Hepatocyte (in vitro differentiated cells): ENCODE measurements around the gene IGF2. TPM values are rescaled to one million over a fixed set of nuclear protein-coding genes. Genes with fewer than 3 reads are reported as not detected.

Experiments
- DNase-seq: peaks from one replicate; pipeline ENCODE4 v3.0.0-alpha.2; 2016; ENCODE audit warnings: low spot score
- H2AFZ ChIP-seq: fragments of 200-600 bp; sonication (generic); 2 replicates; pipeline ENCODE4 v1.6.0; 2016; ENCODE audit warnings: antibody characterized with exemption, mild to moderate bottlenecking
- H3K27ac ChIP-seq: fragments of 200-600 bp; sonication (generic); 2 replicates; pipeline ENCODE4 v1.5.1; 2016; ENCODE audit warnings: mild to moderate bottlenecking
- H3K27me3 ChIP-seq: fragments of 200-600 bp; sonication (generic); 2 replicates; pipeline ENCODE4 v1.6.1; 2016
- H3K36me3 ChIP-seq: fragments of 200-600 bp; sonication (generic); replicated peaks from 2 replicates; pipeline ENCODE4 v1.5.1; 2016; ENCODE audit warnings: low read depth; ENCODE audit not compliant: insufficient read depth
- H3K4me1 ChIP-seq: fragments of 200-600 bp; sonication (generic); 2 replicates; pipeline ENCODE4 v1.5.1; 2016; ENCODE audit warnings: mild to moderate bottlenecking, moderate library complexity; ENCODE audit not compliant: insufficient read depth
- H3K4me2 ChIP-seq: fragments of 200-600 bp; sonication (generic); 2 replicates; pipeline ENCODE4 v1.6.0; 2016
- H3K4me3 ChIP-seq: fragments of 200-600 bp; sonication (generic); 2 replicates; pipeline ENCODE4 v1.5.1; 2016; ENCODE audit warnings: mild to moderate bottlenecking
- H3K79me2 ChIP-seq: fragments of 200-600 bp; sonication (generic); 2 replicates; pipeline ENCODE4 v1.6.0; 2017; ENCODE audit warnings: mild to moderate bottlenecking
- H3K9me2 ChIP-seq: fragments of 200-600 bp; sonication (generic); replicated peaks from 2 replicates; pipeline ENCODE4 v1.6.0; 2017; ENCODE audit warnings: mild to moderate bottlenecking; ENCODE audit not compliant: insufficient read depth
- H3K9me3 ChIP-seq: fragments of 200-600 bp; sonication (generic); 2 replicates; pipeline ENCODE4 v1.5.1; 2016; ENCODE audit warnings: low read depth, mild to moderate bottlenecking
- H4K20me1 ChIP-seq: fragments of 200-600 bp; sonication (generic); 2 replicates; pipeline ENCODE4 v1.6.0; 2016; ENCODE audit warnings: mild to moderate bottlenecking; ENCODE audit not compliant: insufficient read depth, poor library complexity, severe bottlenecking
- CTCF ChIP-seq: fragments of 200-600 bp; sonication (generic); IDR thresholded peaks from 2 replicates; pipeline ENCODE4 v1.5.1; 2016; ENCODE audit warnings: antibody characterized with exemption, mild to moderate bottlenecking; ENCODE audit not compliant: poor library complexity
- EZH2 ChIP-seq: fragments of 200-600 bp; sonication (generic); IDR thresholded peaks from 2 replicates; pipeline ENCODE4 v1.6.1; 2016; ENCODE audit warnings: antibody characterized with exemption, mild to moderate bottlenecking, borderline replicate concordance
- EZH2phosphoT487 ChIP-seq: fragments of 200-600 bp; sonication (generic); IDR thresholded peaks from one replicate; pipeline ENCODE4 v1.6.1; 2018; ENCODE audit warnings: antibody characterized with exemption, mild to moderate bottlenecking, low read depth, moderate library complexity; ENCODE audit not compliant: unreplicated experiment, severe bottlenecking
- WGBS: methylation state at CpG from one replicate; pipeline ENCODE4 v1.1.6; 2016; ENCODE audit warnings: low lambda C conversion rate; ENCODE audit errors: missing lambda C conversion rate; 5-methylcytosine and 5-hydroxymethylcytosine counted together
- polyA plus RNA-seq: library from polyadenylated mRNA; unstranded; fragments of >200 nt; fragmentation: Nextera tagmentation; extraction: Ambion mirVana; gene quantifications from 2 replicates; pipeline ENCODE4 v1.2.1, GENCODE V29; 2016
- total RNA-seq: library from RNA; depleted of rRNA; stranded (reverse); fragments of >200 nt; gene quantifications from 2 replicates; pipeline ENCODE4 v1.2.3, GENCODE V29; 2014

The IGF2 gene
- total and polyA plus RNA-seq, 2 experiments from 2014 or later: 1,507 to 2,911 TPM

GRCh38 chr11:2182075-2182474 lies 42.9 kb upstream of the IGF2 start:
- TF ChIP-seq CTCF: no peak
- TF ChIP-seq EZH2phosphoT487: no peak
- no peak for TF ChIP-seq EZH2
- no peaks in the 10 kb centered on the region for H3K9me3 ChIP-seq
- 93% methylated on average over 18 of the region's 18 CpGs for WGBS
- no peaks in the 10 kb centered on the region for H4K20me1 ChIP-seq
- H3K4me1 ChIP-seq: peaks cover 9% of the 10 kb centered on the region
- H3K9me2 ChIP-seq: no peaks in the 10 kb centered on the region
- H3K36me3 ChIP-seq: no peaks in the 10 kb centered on the region
- DNase-seq: no peak
- H3K79me2 ChIP-seq: no peaks in the 10 kb centered on the region
- H3K27ac ChIP-seq: no peak overlapping the region
- H3K4me2 ChIP-seq: no peak overlapping the region
- H3K27me3 ChIP-seq: no peaks in the 10 kb centered on the region
- H3K4me3 ChIP-seq: no peak overlapping the region
- no peak overlapping the region for H2AFZ ChIP-seq

GRCh38 chr11:2180789-2181370 lies 41.7 kb upstream of the IGF2 start:
- no peaks in the 10 kb centered on the region for H3K36me3 ChIP-seq
- DNase-seq: no peak
- no peaks in the 10 kb centered on the region for H3K79me2 ChIP-seq
- H3K27ac ChIP-seq: no peak overlapping the region
- no peaks in the 10 kb centered on the region for H3K9me3 ChIP-seq
- TF ChIP-seq CTCF (no peak), EZH2phosphoT487 (no peak), EZH2 (no peak)
- H3K4me2 ChIP-seq: no peak overlapping the region
- H3K27me3 ChIP-seq: no peaks in the 10 kb centered on the region
- WGBS: 80% methylated on average over 11 of the region's 11 CpGs
- no peaks in the 10 kb centered on the region for H3K9me2 ChIP-seq
- H2AFZ ChIP-seq: no peak overlapping the region
- no peaks in the 10 kb centered on the region for H4K20me1 ChIP-seq
- peaks cover 9% of the 10 kb centered on the region for H3K4me1 ChIP-seq
- H3K4me3 ChIP-seq: no peak overlapping the region

GRCh38 chr11:2180347-2180746 lies 41.2 kb upstream of the IGF2 start:
- DNase-seq: no peak
- TF ChIP-seq CTCF (no peak), EZH2 (no peak), EZH2phosphoT487 (no peak)
- Histone ChIP-seq H3K4me3 (no peak overlapping the region), H3K4me2 (no peak overlapping the region), H3K9me3 (no peaks in the 10 kb centered on the region), H4K20me1 (no peaks in the 10 kb centered on the region), H3K27me3 (no peaks in the 10 kb centered on the region), H3K9me2 (no peaks in the 10 kb centered on the region), H3K36me3 (no peaks in the 10 kb centered on the region), H3K27ac (no peak overlapping the region), H3K79me2 (no peaks in the 10 kb centered on the region), H2AFZ (no peak overlapping the region), H3K4me1 (peaks cover 9% of the 10 kb centered on the region)
- WGBS: 72% methylated on average over 12 of the region's 15 CpGs

- Histone ChIP-seq H3K27me3 (no peaks in the 10 kb centered on the region), H3K79me2 (no peaks in the 10 kb centered on the region), H3K27ac (peak overlapping the region; percentile 58), H3K4me3 (no peak overlapping the region), H3K4me2 (no peak overlapping the region), H2AFZ (no peak overlapping the region), H3K9me3 (no peaks in the 10 kb centered on the region), H3K9me2 (no peaks in the 10 kb centered on the region), H3K36me3 (no peaks in the 10 kb centered on the region), H3K4me1 (peaks cover 9% of the 10 kb centered on the region), H4K20me1 (no peaks in the 10 kb centered on the region)
- 90% methylated on average over 10 of the region's 10 CpGs for WGBS
- TF ChIP-seq EZH2: no peak
- TF ChIP-seq EZH2phosphoT487: no peak
- no peak for TF ChIP-seq CTCF
- no peak for DNase-seq
Measured at GRCh38 chr11:2179516-2179915, 40.3 kb upstream of the IGF2 start.
